ENCODE data around the gene AQP2. TPM values are rescaled to one million over a fixed set of nuclear protein-coding genes. Genes with fewer than 3 reads are reported as not detected.

AQP2 gene
- total RNA-seq, 4 donors from 2014 or later: not detected

- Histone ChIP-seq H3K4me3 (no peak overlapping the region), H3K27ac (no peak overlapping the region), H3K27me3 (no peaks in the 10 kb centered on the region), H3K36me3 (no peaks in the 10 kb centered on the region), H3K9me3 (no peaks in the 10 kb centered on the region), H3K4me1 (no peaks in the 10 kb centered on the region)
- WGBS, 2 donors (ENCODE audit: low coverage in 1 of 2): 60 to 73% methylated on average over 3 of the region's 3 CpGs
- DNase-seq: no peak
- TF ChIP-seq POLR2AphosphoS5 (IDR thresholded peaks at IDR 0.05) (no peak), CTCF (IDR thresholded peaks at IDR 0.05) (no peak), EP300 (IDR thresholded peaks at IDR 0.05; ENCODE audit: low read depth) (no peak), POLR2A (IDR thresholded peaks at IDR 0.05) (no peak)
- in situ Hi-C loops (cut with MboI; ENCODE audit: low pct_ligation_motif_present in 1 of 4, low pct_unique_long_range_greater_than_20kb in 1 of 4, low sequenced_read_pairs in 3 of 4): no loop called here
- intact Hi-C loops (cut with DNase I; ENCODE audit: low total_unique reads): no loop called here
Measured at GRCh38 chr12:49921299-49921698, 29.2 kb upstream of the AQP2 start.

- DNase-seq: no peak
- no peaks in the 10 kb centered on the region for H3K36me3 ChIP-seq
- no peaks in the 10 kb centered on the region for H3K27me3 ChIP-seq
- 59 to 64% methylated on average over 6 of the region's 6 CpGs for WGBS, 2 donors (ENCODE audit: low coverage in 1 of 2)
- in situ Hi-C loops (cut with MboI; ENCODE audit: low pct_ligation_motif_present in 1 of 4, low pct_unique_long_range_greater_than_20kb in 1 of 4, low sequenced_read_pairs in 3 of 4): no loop called here
- intact Hi-C loops (cut with DNase I; ENCODE audit: low total_unique reads): no loop called here
- no peaks in the 10 kb centered on the region for H3K9me3 ChIP-seq
- no peak overlapping the region for H3K4me3 ChIP-seq
- no peak overlapping the region for H3K27ac ChIP-seq
- no peaks in the 10 kb centered on the region for H3K4me1 ChIP-seq
- TF ChIP-seq EP300 (IDR thresholded peaks at IDR 0.05; ENCODE audit: low read depth) (no peak), CTCF (IDR thresholded peaks at IDR 0.05) (no peak), POLR2AphosphoS5 (IDR thresholded peaks at IDR 0.05) (no peak)
Measured at GRCh38 chr12:49921936-49922335, 28.6 kb upstream of the AQP2 start.

GRCh38 chr12:49922349-49923034 is 28.0 kb upstream of the AQP2 start:
- H3K27me3 ChIP-seq: no peaks in the 10 kb centered on the region
- 74 to 80% methylated on average over 1 to 12 of the region's 12 CpGs for WGBS, 2 donors (ENCODE audit: low coverage in 1 of 2)
- no peak overlapping the region for H3K27ac ChIP-seq
- H3K36me3 ChIP-seq: no peaks in the 10 kb centered on the region
- no peaks in the 10 kb centered on the region for H3K9me3 ChIP-seq
- in situ Hi-C loops (cut with MboI; ENCODE audit: low pct_ligation_motif_present in 1 of 4, low pct_unique_long_range_greater_than_20kb in 1 of 4, low sequenced_read_pairs in 3 of 4) (no loop called here), intact Hi-C loops (cut with DNase I; ENCODE audit: low total_unique reads) (no loop called here)
- no peak overlapping the region for H3K4me3 ChIP-seq
- TF ChIP-seq POLR2AphosphoS5 (IDR thresholded peaks at IDR 0.05): no peak
- TF ChIP-seq CTCF (IDR thresholded peaks at IDR 0.05): no peak
- no peak for TF ChIP-seq EP300 (IDR thresholded peaks at IDR 0.05; ENCODE audit: low read depth)
- no peak for TF ChIP-seq POLR2A (IDR thresholded peaks at IDR 0.05)
- no peak for DNase-seq
- no peaks in the 10 kb centered on the region for H3K4me1 ChIP-seq

- Histone ChIP-seq H3K4me1 (no peaks in the 10 kb centered on the region), H3K27me3 (no peaks in the 10 kb centered on the region), H3K36me3 (no peaks in the 10 kb centered on the region), H3K27ac (no peak overlapping the region), H3K9me3 (no peaks in the 10 kb centered on the region), H3K4me3 (no peak overlapping the region)
- in situ Hi-C loops (cut with MboI; ENCODE audit: low pct_ligation_motif_present in 1 of 4, low pct_unique_long_range_greater_than_20kb in 1 of 4, low sequenced_read_pairs in 3 of 4): no loop called here
- DNase-seq: no peak
- TF ChIP-seq EP300 (IDR thresholded peaks at IDR 0.05; ENCODE audit: low read depth) (no peak), POLR2A (IDR thresholded peaks at IDR 0.05) (no peak), CTCF (IDR thresholded peaks at IDR 0.05) (no peak), POLR2AphosphoS5 (IDR thresholded peaks at IDR 0.05) (no peak)
- 83% methylated on average over 7 of the region's 7 CpGs; no CpG with 5 or more reads in 1 of the 2 donors for WGBS, 2 donors (ENCODE audit: low coverage in 1 of 2)
- intact Hi-C loops (cut with DNase I; ENCODE audit: low total_unique reads): no loop called here
Measured at GRCh38 chr12:49923035-49923644, 27.4 kb upstream of the AQP2 start.
